ENCODE measurements around the gene IP6K3.

DNA sequence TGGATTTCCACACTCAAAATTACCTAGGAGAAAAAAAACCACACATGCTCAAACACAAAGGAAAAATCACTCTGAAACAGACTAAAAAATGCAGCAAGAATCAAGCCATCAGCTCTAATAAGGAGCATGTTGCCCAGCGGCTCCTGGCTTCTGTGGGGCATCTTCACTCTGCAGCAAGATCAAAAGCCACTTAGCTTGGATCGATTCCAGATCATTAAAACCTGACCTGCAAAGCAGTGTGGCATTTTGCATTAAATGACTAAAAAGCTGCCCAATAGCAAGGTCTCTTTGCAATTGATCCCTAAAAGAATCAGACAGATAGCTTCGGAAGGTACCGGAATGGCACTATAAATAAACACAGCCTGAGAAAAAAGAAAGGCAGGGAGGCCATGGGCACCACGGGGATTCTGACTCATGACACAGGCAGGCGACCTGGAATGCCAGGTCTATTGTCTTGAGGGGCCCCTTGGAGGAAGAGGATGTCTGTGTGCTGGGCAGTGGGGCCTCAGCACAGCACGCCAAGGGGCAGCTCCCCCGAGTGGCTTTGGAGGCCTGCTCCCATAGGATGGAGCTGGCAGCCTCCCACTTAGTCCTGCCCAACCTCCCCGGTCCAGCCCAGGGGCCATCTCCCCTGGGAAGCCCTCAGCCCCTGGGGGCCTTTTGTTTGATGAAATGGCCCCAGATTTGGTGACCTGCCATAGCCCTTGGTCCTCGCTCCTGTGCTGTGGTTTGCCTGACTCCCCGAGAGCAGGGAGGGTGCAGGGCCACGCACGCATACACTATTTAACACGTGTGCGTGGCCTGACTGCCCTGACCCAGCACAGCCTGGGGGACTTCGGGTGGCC, 34.6 kb upstream of the IP6K3 start:
- TF ChIP-seq SPI1 (IDR thresholded peaks at IDR 0.05; ENCODE audit: borderline replicate concordance, low read depth) (no peak), GABPA (IDR thresholded peaks at IDR 0.05; ENCODE audit: low read depth) (no peak)
- TF ChIP-seq, protein P1, sequence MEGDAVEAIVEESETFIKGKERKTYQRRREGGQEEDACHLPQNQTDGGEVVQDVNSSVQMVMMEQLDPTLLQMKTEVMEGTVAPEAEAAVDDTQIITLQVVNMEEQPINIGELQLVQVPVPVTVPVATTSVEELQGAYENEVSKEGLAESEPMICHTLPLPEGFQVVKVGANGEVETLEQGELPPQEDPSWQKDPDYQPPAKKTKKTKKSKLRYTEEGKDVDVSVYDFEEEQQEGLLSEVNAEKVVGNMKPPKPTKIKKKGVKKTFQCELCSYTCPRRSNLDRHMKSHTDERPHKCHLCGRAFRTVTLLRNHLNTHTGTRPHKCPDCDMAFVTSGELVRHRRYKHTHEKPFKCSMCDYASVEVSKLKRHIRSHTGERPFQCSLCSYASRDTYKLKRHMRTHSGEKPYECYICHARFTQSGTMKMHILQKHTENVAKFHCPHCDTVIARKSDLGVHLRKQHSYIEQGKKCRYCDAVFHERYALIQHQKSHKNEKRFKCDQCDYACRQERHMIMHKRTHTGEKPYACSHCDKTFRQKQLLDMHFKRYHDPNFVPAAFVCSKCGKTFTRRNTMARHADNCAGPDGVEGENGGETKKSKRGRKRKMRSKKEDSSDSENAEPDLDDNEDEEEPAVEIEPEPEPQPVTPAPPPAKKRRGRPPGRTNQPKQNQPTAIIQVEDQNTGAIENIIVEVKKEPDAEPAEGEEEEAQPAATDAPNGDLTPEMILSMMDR (IDR thresholded peaks at IDR 0.05; ENCODE audit: insufficient read depth, low read length) = no peak
- TF ChIP-seq, protein P2, sequence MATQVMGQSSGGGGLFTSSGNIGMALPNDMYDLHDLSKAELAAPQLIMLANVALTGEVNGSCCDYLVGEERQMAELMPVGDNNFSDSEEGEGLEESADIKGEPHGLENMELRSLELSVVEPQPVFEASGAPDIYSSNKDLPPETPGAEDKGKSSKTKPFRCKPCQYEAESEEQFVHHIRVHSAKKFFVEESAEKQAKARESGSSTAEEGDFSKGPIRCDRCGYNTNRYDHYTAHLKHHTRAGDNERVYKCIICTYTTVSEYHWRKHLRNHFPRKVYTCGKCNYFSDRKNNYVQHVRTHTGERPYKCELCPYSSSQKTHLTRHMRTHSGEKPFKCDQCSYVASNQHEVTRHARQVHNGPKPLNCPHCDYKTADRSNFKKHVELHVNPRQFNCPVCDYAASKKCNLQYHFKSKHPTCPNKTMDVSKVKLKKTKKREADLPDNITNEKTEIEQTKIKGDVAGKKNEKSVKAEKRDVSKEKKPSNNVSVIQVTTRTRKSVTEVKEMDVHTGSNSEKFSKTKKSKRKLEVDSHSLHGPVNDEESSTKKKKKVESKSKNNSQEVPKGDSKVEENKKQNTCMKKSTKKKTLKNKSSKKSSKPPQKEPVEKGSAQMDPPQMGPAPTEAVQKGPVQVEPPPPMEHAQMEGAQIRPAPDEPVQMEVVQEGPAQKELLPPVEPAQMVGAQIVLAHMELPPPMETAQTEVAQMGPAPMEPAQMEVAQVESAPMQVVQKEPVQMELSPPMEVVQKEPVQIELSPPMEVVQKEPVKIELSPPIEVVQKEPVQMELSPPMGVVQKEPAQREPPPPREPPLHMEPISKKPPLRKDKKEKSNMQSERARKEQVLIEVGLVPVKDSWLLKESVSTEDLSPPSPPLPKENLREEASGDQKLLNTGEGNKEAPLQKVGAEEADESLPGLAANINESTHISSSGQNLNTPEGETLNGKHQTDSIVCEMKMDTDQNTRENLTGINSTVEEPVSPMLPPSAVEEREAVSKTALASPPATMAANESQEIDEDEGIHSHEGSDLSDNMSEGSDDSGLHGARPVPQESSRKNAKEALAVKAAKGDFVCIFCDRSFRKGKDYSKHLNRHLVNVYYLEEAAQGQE (IDR thresholded peaks at IDR 0.05; ENCODE audit: insufficient replicate concordance, low read depth) = no peak

Measured in HL-60 (cell line).